SK-N-MC (cell line): ENCODE measurements around the gene PPP6R3.

ENCODE experiments used
- EZH2 ChIP-seq: fragments of 200-600 bp; sonication (generic); IDR thresholded peaks from one replicate; pipeline ENCODE4 v1.6.1; 2017; ENCODE audit warnings: antibody characterized with exemption
- POLR2AphosphoS5 ChIP-seq: IDR thresholded peaks from 2 replicates; pipeline ENCODE4 v1.6.1; 2012; ENCODE audit warnings: mild to moderate bottlenecking, low read depth, low read length, borderline replicate concordance

- TF ChIP-seq EZH2 (no peak), POLR2AphosphoS5 (no peak)
These were observed 35.3 kb upstream of the PPP6R3 start for GRCh38 chr11:68424981-68425865.
